CD4-positive, CD25-positive, alpha-beta regulatory T cell (primary cell): ENCODE data around the gene PIP5K1B. TPM values are rescaled to one million over a fixed set of nuclear protein-coding genes. Genes with fewer than 3 reads are reported as not detected.

Source experiments
- ATAC-seq, 2 donors: fragments of 150-1000 bp; cut with Tn5 transposase; one replicate each; pipeline ENCODE4 v1.10.0; 2021; ENCODE audit warnings: low read depth in 2 of 2, moderate number of reproducible peaks in 2 of 2, moderate library complexity in 1 of 2
- DNase-seq, 3 donors: peaks; one replicate each; pipeline versions ENCODE4 v3.0.0 to v3.0.0-alpha.2; 2012 to 2022; ENCODE audit warnings: mixed read lengths in 1 of 3
- H3K27ac ChIP-seq: one replicate; pipeline ENCODE4 v1.7.0; 2013; ENCODE audit warnings: mild to moderate bottlenecking, low read length; ENCODE audit not compliant: insufficient read depth, poor library complexity, severe bottlenecking
- H3K27me3 ChIP-seq: one replicate; pipeline ENCODE4 v1.7.0; 2013; ENCODE audit warnings: low read length; ENCODE audit not compliant: control insufficient read depth, insufficient read depth
- H3K36me3 ChIP-seq: one replicate; pipeline ENCODE4 v1.7.0; 2013; ENCODE audit warnings: mild to moderate bottlenecking, low read length, moderate library complexity; ENCODE audit not compliant: control insufficient read depth, insufficient read depth
- H3K4me1 ChIP-seq: 2 replicates; pipeline ENCODE4 v1.7.0; 2013; ENCODE audit warnings: mild to moderate bottlenecking, low read length; ENCODE audit not compliant: insufficient read depth, control insufficient read depth, poor library complexity, severe bottlenecking
- H3K4me3 ChIP-seq: one replicate; pipeline ENCODE4 v1.7.0; 2013; ENCODE audit warnings: low read depth, mild to moderate bottlenecking, low read length, moderate library complexity
- H3K9me3 ChIP-seq, 2 experiments: 1 replicate in 1 of 2; 2 replicates in 1 of 2; pipeline ENCODE4 v1.7.0; 2013; ENCODE audit warnings: low read length in 2 of 2, mild to moderate bottlenecking in 1 of 2, moderate library complexity in 1 of 2; ENCODE audit not compliant: control insufficient read depth in 2 of 2
- H3K27ac Mint-ChIP-seq, 3 donors: one replicate each; pipeline ENCODE4 v1.8.0; 2020 to 2022; ENCODE audit warnings: mild to moderate bottlenecking in 3 of 3, mixed read lengths in 3 of 3, moderate library complexity in 2 of 3
- H3K27me3 Mint-ChIP-seq: one replicate; pipeline ENCODE4 v1.8.0; 2022; ENCODE audit warnings: mild to moderate bottlenecking, mixed read lengths
- H3K36me3 Mint-ChIP-seq: one replicate; pipeline ENCODE4 v1.8.0; 2020; ENCODE audit warnings: mixed read lengths
- H3K4me1 Mint-ChIP-seq, 4 donors: one replicate each; pipeline ENCODE4 v1.8.0; 2020 to 2022; ENCODE audit warnings: mixed read lengths in 4 of 4, mild to moderate bottlenecking in 1 of 4
- H3K4me3 Mint-ChIP-seq, 4 donors: one replicate each; pipeline ENCODE4 v1.8.0; 2020 to 2022; ENCODE audit warnings: mild to moderate bottlenecking in 4 of 4, mixed read lengths in 4 of 4, moderate library complexity in 3 of 4
- H3K9me3 Mint-ChIP-seq, 7 donors: one replicate each; pipeline ENCODE4 v1.8.0; 2020 to 2022; ENCODE audit warnings: mixed read lengths in 7 of 7, mild to moderate bottlenecking in 3 of 7, moderate library complexity in 2 of 7
- polyA plus RNA-seq, 4 donors: library from polyadenylated mRNA; unstranded; fragments of 300-500 nt; fragmentation: Illumina TruSeq; gene quantifications; one replicate each; pipeline ENCODE4 v1.2.3, GENCODE V29; 2021
- total RNA-seq: library from RNA; stranded (reverse); gene quantifications from one replicate; pipeline ENCODE4 v1.2.3, GENCODE V29; 2022

Gene PIP5K1B
- total and polyA plus RNA-seq, 5 donors from 2014 or later: 0.47 to 1.9 (median 1.0) TPM

DNA sequence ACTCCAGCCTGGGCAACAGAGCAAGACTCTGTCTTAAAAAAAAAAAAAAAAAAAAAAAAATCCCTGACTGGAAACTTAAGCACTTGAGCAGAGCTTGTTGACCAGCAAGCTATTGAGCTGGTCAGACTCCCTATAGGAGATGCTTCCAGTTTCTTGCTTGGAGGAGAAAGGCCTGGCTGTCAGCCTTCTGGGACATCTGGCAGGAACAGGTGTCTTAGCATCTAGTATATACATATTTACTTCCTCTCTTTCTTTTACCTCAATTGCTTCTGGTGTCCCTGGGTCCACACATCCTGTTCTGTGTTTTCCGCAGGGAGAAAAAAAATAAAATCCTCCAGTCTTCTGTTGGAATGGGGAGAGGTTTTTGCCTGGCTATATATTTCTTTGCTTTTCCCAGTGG, 248.7 kb downstream of the PIP5K1B start:
- Mint-ChIP-seq H3K4me1 (peaks cover 7 to 31% (median 27%) of the 10 kb centered on the region in 4 donors), H3K27ac (no peak overlapping the region), H3K36me3 (no peaks in the 10 kb centered on the region), H3K4me3 (no peak overlapping the region), H3K27me3 (no peaks in the 10 kb centered on the region), H3K9me3 (peaks cover 0 to 3% (median 0%) of the 10 kb centered on the region in 7 donors)
- H3K4me1 ChIP-seq: peaks cover 10% of the 10 kb centered on the region
- ATAC-seq (no peak), DNase-seq (no peak)
- no peak overlapping the region for H3K27ac ChIP-seq
- H3K27me3 ChIP-seq: no peaks in the 10 kb centered on the region
- H3K9me3 ChIP-seq: no peaks in the 10 kb centered on the region
- no peaks in the 10 kb centered on the region for H3K36me3 ChIP-seq
- no peak overlapping the region for H3K4me3 ChIP-seq

GRCh38 chr9:68955330-68955729, 250.3 kb downstream of the PIP5K1B start:
- Mint-ChIP-seq H3K4me3 (peak overlapping the region; percentile 3 to 80 (median 68)), H3K9me3 (peaks cover 0 to 3% (median 0%) of the 10 kb centered on the region in 7 donors), H3K36me3 (no peaks in the 10 kb centered on the region), H3K27me3 (no peaks in the 10 kb centered on the region), H3K4me1 (peaks cover 7 to 28% (median 26%) of the 10 kb centered on the region in 4 donors), H3K27ac (peak overlapping the region; percentile 69 to 80 (median 76))
- ATAC-seq: peak; percentile 67 to 76
- Histone ChIP-seq H3K27me3 (no peaks in the 10 kb centered on the region), H3K27ac (peak overlapping the region; percentile 30), H3K36me3 (no peaks in the 10 kb centered on the region), H3K4me1 (peaks cover 10% of the 10 kb centered on the region), H3K9me3 (no peaks in the 10 kb centered on the region), H3K4me3 (peak overlapping the region; percentile 45)
- peak in 2 of 3 donors; percentile 12 to 75 for DNase-seq

DNA sequence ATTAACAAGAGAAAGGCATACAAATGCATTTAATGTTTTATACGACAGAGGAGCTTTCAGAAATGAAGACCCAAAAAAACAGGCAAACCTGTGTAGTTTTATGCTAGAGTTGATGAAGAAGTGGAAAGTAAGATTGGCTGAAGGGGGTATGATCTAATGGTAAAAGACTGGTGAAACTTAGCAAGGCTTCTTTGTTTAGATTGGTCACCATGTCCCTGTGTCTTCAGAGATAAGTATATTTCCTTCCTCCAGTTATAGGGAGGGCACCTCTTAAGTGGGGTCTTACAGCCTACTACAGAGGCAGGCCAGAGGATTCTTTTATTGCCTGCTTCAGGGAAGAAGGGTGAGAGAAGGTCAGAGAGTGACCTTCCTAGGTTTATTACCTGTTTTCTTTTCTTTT, 252.4 kb downstream of the PIP5K1B start:
- peaks cover 10% of the 10 kb centered on the region for H3K4me1 ChIP-seq
- H3K27ac ChIP-seq: no peak overlapping the region
- Mint-ChIP-seq H3K27me3 (no peaks in the 10 kb centered on the region), H3K27ac (no peak overlapping the region), H3K4me3 (no peak overlapping the region), H3K36me3 (no peaks in the 10 kb centered on the region), H3K4me1 (peaks cover 2 to 24% (median 20%) of the 10 kb centered on the region in 4 donors), H3K9me3 (peaks cover 0 to 4% (median 0%) of the 10 kb centered on the region in 7 donors)
- no peaks in the 10 kb centered on the region for H3K9me3 ChIP-seq
- H3K36me3 ChIP-seq: no peaks in the 10 kb centered on the region
- H3K27me3 ChIP-seq: no peaks in the 10 kb centered on the region
- no peak overlapping the region for H3K4me3 ChIP-seq
- ATAC-seq: no peak
- DNase-seq: no peak

DNA sequence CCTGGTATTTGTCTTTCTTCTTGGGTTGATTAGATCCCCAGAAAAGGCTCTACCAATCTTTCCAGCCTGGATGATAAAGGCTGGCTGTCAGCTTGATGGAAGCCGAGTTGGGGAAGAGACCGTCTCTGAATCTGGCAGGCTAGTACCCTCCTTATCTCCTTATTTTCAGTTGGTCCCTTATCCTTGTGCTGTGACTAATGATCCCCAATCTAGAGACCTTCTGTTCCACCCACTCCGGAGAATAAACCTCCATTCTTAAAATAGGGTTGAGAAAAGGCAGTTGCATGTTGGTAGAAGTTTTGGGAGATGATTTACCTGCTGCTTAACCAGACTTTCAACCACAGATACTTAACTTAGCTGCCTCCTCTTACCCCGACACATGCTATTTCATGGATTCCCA, 256.5 kb downstream of the PIP5K1B start:
- Mint-ChIP-seq H3K4me3 (no peak overlapping the region), H3K27ac (no peak overlapping the region), H3K27me3 (no peaks in the 10 kb centered on the region), H3K4me1 (peaks cover 0 to 7% (median 3%) of the 10 kb centered on the region in 4 donors), H3K9me3 (peaks cover 0 to 4% (median 0%) of the 10 kb centered on the region in 7 donors), H3K36me3 (no peaks in the 10 kb centered on the region)
- no peaks in the 10 kb centered on the region for H3K4me1 ChIP-seq
- no peak overlapping the region for H3K4me3 ChIP-seq
- ATAC-seq (no peak), DNase-seq (no peak)
- no peaks in the 10 kb centered on the region for H3K9me3 ChIP-seq
- no peaks in the 10 kb centered on the region for H3K36me3 ChIP-seq
- no peak overlapping the region for H3K27ac ChIP-seq
- no peaks in the 10 kb centered on the region for H3K27me3 ChIP-seq

DNA sequence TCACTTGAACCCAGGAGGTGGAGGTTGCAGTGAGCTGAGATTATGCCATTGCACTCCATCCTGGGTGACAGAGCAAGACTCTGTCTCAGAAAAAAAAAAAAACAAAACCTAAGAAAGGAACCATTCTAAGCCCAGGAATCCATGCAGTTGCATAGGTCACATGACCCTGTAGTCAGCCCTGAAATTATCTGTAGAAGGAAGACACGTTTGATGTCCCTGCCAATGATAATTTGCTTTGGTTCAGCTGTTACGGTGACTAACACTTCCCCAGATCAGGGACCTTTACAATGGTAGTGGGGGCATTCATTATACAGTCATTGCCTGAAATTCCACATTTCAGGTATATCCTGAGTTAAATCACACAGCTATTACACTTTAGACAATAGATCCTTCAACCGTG, 258.4 kb downstream of the PIP5K1B start:
- no peak for DNase-seq
- Mint-ChIP-seq H3K4me3 (no peak overlapping the region), H3K36me3 (no peaks in the 10 kb centered on the region), H3K4me1 (peaks cover 0 to 7% (median 1%) of the 10 kb centered on the region in 4 donors), H3K27me3 (no peaks in the 10 kb centered on the region), H3K27ac (no peak overlapping the region), H3K9me3 (peaks cover 0 to 5% (median 0%) of the 10 kb centered on the region in 7 donors)
- H3K27me3 ChIP-seq: no peaks in the 10 kb centered on the region
- H3K4me1 ChIP-seq: no peaks in the 10 kb centered on the region
- no peak overlapping the region for H3K4me3 ChIP-seq
- H3K36me3 ChIP-seq: no peaks in the 10 kb centered on the region
- ATAC-seq: no peak
- H3K27ac ChIP-seq: no peak overlapping the region
- H3K9me3 ChIP-seq: no peaks in the 10 kb centered on the region

- H3K27ac Mint-ChIP-seq: no peak overlapping the region
- no peak overlapping the region for H3K4me3 Mint-ChIP-seq
- DNase-seq (no peak), ATAC-seq (no peak)
- H3K36me3 Mint-ChIP-seq: no peaks in the 10 kb centered on the region
- Histone ChIP-seq H3K27me3 (no peaks in the 10 kb centered on the region), H3K27ac (no peak overlapping the region), H3K36me3 (no peaks in the 10 kb centered on the region), H3K4me3 (no peak overlapping the region), H3K9me3 (no peaks in the 10 kb centered on the region), H3K4me1 (no peaks in the 10 kb centered on the region)
- peaks cover 0 to 7% (median 1%) of the 10 kb centered on the region in 4 donors for H3K4me1 Mint-ChIP-seq
- H3K9me3 Mint-ChIP-seq: peaks cover 0 to 5% (median 0%) of the 10 kb centered on the region in 7 donors
- no peaks in the 10 kb centered on the region for H3K27me3 Mint-ChIP-seq
These were observed 259.1 kb downstream of the PIP5K1B start for GRCh38 chr9:68964102-68964541.

DNA sequence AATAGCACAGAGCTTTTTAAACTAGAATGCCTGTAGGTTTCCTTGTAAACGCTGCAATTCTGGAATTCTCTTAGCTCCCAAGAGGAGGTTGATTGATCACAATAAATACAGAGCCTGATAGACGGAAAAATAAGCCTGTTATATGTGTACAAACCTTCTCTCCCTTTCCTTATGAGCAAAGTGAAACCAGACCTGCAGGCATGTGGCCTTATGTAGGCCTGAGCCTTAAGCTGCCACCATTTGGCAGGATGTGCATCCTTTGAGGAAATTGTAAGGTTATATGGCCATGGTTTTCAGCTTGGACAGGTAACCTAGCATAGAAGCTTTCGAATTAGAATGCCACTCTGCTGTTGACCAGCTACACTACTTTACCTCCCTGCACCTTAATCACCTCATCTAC, 259.7 kb downstream of the PIP5K1B start:
- Mint-ChIP-seq H3K9me3 (peaks cover 0 to 5% (median 0%) of the 10 kb centered on the region in 7 donors), H3K36me3 (no peaks in the 10 kb centered on the region), H3K4me3 (no peak overlapping the region), H3K27ac (no peak overlapping the region), H3K27me3 (no peaks in the 10 kb centered on the region), H3K4me1 (peaks cover 0 to 10% (median 3%) of the 10 kb centered on the region in 4 donors)
- Histone ChIP-seq H3K4me1 (no peaks in the 10 kb centered on the region), H3K9me3 (no peaks in the 10 kb centered on the region), H3K4me3 (no peak overlapping the region), H3K27me3 (no peaks in the 10 kb centered on the region), H3K36me3 (no peaks in the 10 kb centered on the region), H3K27ac (no peak overlapping the region)
- ATAC-seq (no peak), DNase-seq (peak in 1 of 3 donors; percentile 70)

- Histone ChIP-seq H3K36me3 (no peaks in the 10 kb centered on the region), H3K4me3 (no peak overlapping the region), H3K27me3 (no peaks in the 10 kb centered on the region), H3K27ac (no peak overlapping the region), H3K9me3 (no peaks in the 10 kb centered on the region), H3K4me1 (no peaks in the 10 kb centered on the region)
- Mint-ChIP-seq H3K27me3 (no peaks in the 10 kb centered on the region), H3K9me3 (peaks cover 0 to 3% (median 0%) of the 10 kb centered on the region in 7 donors), H3K27ac (no peak overlapping the region), H3K36me3 (no peaks in the 10 kb centered on the region), H3K4me3 (no peak overlapping the region), H3K4me1 (peaks cover 0 to 19% (median 8%) of the 10 kb centered on the region in 4 donors)
- ATAC-seq: no peak
- no peak for DNase-seq
These were observed 261.5 kb downstream of the PIP5K1B start for GRCh38 chr9:68966496-68966944.
